ENCODE measurements around the gene TESMIN.

TESMIN gene

DNA sequence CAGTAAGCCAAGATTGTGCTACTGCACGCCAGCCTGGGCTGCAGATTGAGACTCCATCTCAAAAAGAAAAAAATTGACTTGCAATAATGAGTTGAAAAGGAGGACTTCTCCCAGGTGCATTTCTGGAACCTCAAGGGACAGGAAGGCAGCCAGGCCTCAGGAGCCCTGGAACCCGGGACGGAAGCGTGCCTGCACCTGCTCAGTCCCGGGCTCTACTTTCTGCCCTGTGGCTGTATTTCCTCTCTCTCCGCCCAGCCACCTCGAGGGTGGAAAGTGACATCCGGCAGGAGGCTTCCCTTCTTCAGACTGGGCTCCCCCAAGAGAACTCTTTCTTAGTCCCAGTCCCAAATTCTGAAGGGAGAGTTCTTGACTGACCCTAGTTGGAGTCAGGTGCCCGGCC is 87.2 kb downstream of the TESMIN start:
- no peak for DNase-seq (ENCODE audit: extremely low read depth in 1 of 2, low read depth in 1 of 2)

DNA sequence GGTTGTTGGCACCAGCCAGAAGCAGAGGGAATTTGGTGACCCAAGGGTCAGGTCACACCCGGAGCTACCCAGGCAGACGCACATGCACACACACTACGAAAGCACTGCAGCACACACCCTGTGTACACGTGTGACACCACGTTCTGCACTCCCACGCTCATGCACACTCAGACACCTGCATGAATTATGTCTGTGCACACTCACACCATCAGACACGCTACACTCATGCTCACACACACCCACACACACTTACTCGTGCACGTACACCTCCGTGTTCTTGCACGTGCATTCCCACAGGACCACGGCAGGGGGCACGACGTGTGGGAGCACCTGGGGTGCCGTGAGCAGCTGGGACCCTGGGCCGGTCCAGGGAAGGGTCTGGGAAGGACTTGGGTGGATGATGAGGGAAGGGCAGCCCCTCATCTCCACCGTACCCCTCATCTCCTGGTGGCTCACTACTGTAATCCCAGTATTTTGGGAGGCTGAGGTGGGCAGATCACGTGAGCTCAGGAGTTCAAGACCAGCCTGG is 87.8 kb downstream of the TESMIN start:
- no peak for DNase-seq (ENCODE audit: extremely low read depth in 1 of 2, low read depth in 1 of 2)

DNA sequence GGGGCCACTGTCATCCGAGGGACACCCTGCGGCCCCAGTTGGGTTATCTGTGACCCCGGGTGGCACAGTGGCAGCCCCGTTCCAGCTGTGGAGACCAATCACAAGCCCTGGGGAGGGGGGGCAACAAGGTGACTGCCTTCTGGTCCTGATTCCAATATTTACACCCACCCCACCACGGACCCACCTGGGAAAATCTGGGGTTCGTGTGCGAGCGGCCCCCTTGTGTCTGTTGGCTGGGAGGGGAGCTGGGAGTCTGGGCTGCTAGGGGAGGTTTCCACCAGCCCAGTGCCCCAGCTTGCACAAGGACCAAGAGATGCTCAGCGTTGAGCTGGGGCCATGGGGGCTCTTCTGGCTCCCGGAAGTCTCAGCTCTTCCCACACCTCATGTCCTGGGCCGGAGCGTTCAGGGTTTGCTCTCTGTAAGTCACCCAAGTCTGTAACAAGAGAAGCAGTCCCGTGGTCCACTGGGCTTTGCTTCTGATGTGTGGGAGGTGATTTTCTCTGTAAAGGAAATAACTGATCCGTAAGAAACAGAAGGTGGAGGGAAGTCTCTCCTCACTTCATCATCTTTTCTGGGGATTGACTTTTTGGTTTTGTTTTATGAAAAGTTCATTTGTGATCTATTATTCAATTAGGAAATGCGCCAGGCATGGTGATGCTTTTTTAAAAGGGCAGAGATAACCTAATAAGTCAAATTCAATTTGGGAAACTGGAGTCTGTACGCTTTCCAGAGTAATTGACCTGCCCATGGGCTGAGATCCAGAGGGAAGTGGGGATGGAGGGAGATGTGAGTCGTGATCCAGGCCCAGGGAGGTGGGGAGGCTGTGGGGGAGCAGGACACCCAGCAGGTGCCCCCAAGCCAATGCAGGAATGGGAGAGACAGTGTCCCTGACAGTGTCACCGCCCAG is 89.4 kb downstream of the TESMIN start:
- DNase-seq (ENCODE audit: extremely low read depth in 1 of 2, low read depth in 1 of 2): no peak

DNA sequence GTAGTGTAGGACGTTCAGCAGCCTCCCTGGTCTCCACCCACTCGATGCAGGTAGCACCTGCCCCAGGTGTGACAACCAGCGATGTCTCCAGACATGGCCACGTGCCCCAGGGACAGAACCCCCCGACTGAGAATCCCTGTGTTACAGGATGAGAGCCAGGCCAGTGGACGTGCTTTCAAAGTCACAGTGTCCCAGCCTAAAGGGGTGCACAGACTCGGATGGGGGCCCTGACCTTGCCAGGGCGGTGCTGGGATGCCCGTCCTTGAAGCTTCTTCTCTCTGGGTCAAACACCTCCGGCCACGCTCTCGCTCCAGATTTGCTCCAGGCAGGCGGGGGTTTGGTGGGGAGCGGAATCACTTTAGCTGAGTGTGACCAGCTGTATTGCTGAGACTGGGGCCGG is 90.3 kb downstream of the TESMIN start:
- DNase-seq (ENCODE audit: extremely low read depth in 1 of 2, low read depth in 1 of 2): no peak

DNA sequence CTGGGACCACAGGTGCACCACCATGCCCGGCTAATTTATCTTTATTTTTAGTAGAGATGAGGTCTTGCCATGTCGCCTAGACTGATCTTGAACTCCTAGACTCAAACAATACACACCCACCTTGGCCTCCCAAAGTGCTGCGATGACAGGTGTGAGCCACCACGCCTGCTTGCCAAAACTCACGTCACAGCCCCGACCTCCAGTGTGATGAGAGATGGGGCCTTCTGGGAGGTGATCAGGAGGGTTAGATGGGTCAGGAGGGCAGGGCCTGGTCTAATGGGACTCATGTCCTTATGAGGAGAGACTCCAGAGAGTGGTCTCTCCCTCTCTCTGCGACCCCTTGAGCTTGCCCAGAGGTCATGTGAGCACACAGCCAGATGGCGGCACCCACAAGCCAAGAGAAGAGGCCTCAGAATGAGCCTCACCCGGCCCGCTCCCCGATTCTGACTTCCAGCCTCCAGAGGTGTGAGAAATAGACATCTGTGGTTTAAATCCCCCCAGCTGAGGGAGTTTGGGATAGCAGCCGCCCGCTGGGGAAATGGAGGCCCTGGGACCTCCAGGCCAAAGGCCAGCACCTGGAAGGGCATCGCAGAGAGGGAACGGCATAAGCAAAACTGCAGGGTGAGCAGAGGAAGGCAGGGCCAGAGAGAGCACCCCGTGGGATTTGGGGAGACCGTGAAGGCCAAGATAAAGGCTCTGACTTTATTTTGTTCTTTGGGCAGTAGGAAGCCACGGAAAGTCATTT is 91.1 kb downstream of the TESMIN start:
- DNase-seq (ENCODE audit: extremely low read depth in 1 of 2, low read depth in 1 of 2): no peak

DNA sequence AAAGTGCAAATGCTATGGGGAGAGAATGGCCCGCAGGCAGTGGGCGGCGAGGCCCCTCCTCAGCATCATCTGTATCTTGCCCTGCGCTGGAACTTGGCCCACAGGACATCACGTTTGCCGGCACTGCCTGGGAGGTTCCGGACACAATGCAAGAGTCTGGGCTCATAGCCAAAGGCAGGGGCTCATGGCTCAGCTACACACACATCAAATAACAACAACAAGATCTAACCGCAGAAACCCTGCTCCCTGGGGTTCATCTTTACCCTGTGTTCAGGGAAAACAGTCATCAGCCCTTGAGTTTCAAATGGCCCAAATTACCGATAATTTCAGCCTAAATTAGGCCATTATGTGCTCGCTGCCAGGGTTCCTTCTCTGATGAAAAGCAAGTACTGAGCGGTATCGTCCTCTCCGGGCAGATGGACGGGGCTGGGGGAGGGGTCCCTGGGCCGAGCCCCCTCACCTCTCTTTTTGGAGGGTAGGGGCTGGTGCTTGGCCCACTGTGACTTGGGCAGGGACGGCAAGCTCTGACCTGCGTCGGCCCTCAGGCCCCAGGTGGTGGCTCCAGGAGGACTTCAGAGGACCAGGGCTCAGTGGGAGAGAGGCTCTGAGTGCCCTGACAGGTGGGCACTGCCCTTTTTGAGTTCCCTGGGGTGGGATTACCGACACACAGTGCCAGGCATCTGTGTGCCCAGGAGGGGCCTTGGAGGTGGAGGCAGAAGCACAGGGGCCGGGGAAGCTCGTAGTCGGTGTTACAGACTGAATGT is 92.0 kb downstream of the TESMIN start:
- no peak for DNase-seq (ENCODE audit: extremely low read depth in 1 of 2, low read depth in 1 of 2)

DNA sequence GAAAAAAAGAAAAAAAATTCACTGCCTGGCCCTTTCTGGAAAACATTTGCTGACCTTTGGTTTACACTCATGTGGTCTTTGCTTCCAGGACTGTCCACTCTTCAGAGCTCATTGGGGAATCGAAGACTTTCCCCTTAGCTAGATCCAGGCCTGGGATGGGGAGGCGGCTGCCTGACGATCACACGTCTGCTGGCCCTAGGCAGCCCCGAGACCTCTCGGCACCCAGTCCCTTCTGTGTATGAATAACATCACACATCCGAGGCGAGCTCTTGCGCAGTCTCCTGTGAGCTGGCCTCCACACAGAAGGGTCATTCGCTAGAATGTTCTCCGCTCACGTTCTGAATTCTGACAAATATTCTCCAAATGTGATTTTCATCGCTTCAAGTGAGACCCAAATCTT is 92.7 kb downstream of the TESMIN start:
- DNase-seq (ENCODE audit: extremely low read depth in 1 of 2, low read depth in 1 of 2): no peak

DNA sequence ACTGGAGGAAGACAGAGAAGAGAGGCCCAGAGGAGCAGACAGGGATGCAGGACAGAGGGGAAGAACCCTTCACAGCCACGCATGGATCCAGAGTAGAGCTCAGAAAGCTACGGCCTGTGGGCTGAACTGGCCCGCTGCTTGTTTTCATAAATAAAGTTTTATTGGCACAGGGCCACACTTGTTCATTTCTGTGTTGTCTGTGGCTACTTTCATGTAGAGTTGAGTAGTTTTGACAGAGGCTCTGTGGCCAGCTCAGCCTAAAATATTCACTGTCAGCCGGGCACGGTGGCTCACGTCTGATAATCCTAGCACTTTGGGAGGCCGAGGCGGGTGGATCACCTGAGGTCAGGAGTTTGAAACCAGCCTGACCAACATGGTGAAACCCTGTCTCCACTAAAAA is 93.2 kb downstream of the TESMIN start:
- DNase-seq (ENCODE audit: extremely low read depth in 1 of 2, low read depth in 1 of 2): no peak

Measured in activated CD8-positive, alpha-beta memory T cell treated with anti-CD3 and anti-CD28 coated beads for 1 hour (primary cell).